HG03135 (cell line): Measurements from ENCODE around the gene PTPN3.

Experiments used
- ATAC-seq: cut with Tn5 transposase; IDR thresholded peaks from one replicate; pipeline ENCODE4 v1.9.1; 2021; ENCODE audit warnings: mild to moderate bottlenecking, moderate library complexity; ENCODE audit not compliant: unreplicated experiment

The PTPN3 gene

GRCh38 chr9:109477258-109478050 is 20.7 kb downstream of the PTPN3 start:
- ATAC-seq: peak; percentile 92

GRCh38 chr9:109476642-109477257 is 21.4 kb downstream of the PTPN3 start:
- no peak for ATAC-seq

GRCh38 chr9:109475526-109475925 is 22.6 kb downstream of the PTPN3 start:
- no peak for ATAC-seq

DNA sequence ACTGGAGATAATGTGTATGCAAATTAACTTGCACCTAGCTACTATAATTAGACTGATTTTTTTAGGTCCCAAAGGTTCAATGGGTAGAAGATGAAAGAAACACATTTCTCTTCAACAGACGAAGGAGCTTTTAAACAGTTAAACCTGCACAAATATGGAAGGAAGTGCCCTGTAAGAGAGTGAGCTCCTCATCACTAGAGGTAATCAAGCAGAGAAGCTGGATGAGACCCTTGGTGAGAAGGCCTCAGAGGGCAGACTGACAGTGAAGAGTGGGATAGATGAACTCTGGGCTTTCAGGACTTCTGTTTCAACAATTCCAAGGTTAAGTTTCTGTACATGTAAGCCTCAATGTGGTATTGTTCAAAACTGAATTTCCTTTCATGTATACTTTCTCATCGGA is 23.2 kb downstream of the PTPN3 start:
- no peak for ATAC-seq

GRCh38 chr9:109474170-109474569 is 23.9 kb downstream of the PTPN3 start:
- no peak for ATAC-seq

- ATAC-seq: no peak
Observed at GRCh38 chr9:109473329-109473728, 24.8 kb downstream of the PTPN3 start.

DNA sequence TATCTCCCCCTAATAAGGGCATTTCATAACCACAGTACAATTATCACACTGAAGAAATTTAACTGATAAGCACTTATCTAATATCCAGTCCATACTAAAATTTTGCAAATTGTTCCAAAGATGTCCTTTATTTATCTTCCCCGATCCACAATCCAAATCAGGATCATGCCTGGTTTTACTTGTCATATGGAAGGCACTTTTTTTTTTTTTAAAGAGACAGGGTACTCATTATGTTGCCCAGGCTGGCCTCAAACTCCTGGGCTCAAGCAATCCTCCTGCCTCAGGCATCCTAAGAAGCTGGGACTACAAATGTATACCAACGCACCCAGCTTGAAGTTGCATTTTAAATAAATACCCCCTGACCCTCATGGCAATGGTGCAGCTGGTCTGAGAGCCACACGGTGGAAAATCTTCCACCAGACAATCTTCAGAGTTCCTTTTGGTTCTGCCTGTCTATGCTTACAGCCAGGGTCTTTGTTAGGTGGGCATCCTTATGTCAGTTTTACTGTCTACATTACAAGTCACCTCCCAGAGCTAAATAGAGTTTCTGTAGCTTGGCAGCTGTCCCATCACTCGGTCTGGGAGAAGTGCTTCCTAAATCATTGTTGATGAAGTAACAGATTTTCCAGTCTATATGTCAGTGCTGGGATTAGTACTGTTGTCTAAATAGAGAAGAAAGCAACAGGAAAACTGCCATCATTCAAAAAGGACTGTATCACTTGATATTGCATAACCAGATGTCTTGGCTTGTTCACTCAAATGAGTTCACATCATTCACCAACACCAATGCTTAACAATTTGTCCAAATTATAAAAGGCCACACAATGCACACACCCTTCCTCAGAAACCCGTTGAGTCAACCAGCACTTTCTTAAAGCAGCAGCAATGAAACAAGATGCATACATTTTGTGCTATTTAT is 26.4 kb downstream of the PTPN3 start:
- ATAC-seq: no peak

DNA sequence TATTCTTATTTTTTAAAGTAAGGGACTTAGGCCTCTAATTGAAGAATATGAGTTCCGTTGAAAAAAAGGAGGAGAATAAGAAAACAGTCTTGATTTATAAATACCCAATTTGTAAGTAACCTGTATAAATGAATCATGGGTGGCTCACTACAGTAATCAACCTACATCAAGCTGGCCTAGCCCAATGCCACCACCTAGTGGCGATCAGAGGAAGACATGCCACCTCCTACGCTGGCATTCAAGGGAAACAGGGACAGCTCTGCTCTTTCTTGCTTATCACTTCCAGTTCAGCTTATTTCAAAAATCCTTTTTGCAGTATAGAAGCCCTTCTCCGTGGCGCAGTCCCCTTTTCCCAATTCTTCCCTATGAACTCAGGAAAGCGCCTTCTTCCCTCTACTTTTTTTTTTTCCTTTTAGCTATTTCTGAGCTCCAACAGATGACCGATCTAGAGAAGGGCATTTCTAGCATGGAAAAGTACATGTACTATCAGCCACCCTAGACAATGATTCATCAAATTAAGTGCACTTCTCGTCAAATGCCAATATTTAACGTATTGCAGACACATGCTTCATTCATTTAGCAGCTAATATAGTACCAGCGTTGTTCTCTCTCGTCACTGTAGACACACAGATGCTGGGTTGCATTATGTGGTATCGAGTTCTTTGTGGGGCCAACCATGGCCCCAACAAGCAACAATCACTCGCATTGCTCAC is 28.3 kb downstream of the PTPN3 start:
- peak; percentile 93 for ATAC-seq

DNA sequence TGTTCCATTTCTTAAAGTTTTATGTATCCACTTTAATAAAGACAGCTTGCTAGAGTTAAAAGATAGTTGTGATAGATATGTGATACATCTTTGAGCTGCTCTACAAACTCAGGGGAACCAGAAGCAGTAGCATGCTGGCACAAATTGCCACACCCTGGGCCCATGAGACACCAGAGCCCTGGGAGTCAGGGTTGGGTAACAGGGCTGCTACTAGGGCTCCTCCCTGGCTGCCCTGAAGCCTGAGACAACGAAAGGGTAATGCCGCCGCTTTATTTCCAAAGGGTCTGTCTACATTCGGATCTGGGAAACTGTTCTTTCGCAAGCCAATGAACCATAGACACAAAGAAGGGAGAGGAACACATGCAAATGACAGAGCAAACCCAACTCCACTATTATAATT is 29.2 kb downstream of the PTPN3 start:
- no peak for ATAC-seq

GRCh38 chr9:109467936-109468335 is 30.2 kb downstream of the PTPN3 start:
- ATAC-seq: no peak

DNA sequence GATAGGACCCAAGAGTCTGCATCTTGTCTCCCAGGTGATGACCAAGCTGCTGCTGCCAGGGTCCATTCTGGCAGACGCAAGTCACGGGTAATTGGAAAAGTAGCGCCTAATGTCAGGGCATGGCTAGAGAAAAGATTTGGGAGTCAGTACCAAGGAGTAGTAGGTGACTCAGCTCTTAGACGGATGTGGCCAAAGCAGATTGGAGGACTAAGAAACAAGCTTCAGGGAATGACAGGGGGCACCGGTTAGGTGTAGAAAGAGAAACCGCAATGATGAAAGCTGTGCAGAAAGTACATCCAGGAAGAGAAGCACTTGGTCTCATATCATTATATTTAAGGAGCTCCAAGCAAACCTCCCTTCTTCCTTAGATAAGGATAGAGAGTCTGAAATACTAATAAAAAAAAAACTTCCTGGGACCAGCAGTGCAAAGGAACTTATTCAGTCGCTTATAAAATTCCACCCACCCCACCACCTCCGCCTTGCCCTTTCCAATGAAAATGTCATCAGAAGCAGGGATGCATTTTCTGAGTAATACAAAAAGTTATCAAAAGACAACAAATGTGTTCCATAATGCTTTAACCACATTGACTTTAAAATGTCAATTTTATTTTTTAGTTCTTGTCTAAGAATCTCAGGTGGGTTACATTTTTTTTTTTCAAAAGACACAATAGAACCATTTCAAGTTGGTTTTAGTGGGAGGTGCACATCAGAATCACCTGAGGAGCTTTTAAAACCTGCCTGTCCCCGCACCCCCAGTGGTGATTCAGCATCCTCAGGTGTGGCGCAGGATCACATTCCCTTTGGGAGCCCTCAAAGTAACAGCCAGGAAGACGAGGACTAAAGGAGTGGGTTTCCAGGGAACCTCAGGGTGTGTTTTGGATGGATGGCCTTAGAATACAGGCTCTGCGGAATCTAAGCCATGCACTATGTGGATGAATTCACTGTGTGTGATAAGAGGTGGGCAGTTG is 31.2 kb downstream of the PTPN3 start:
- no peak for ATAC-seq

- ATAC-seq: no peak
Observed at GRCh38 chr9:109463924-109464625, 34.0 kb downstream of the PTPN3 start.

- no peak for ATAC-seq
Observed at GRCh38 chr9:109460576-109460975, 37.5 kb downstream of the PTPN3 start.

GRCh38 chr9:109459423-109459822 is 38.7 kb downstream of the PTPN3 start:
- no peak for ATAC-seq

DNA sequence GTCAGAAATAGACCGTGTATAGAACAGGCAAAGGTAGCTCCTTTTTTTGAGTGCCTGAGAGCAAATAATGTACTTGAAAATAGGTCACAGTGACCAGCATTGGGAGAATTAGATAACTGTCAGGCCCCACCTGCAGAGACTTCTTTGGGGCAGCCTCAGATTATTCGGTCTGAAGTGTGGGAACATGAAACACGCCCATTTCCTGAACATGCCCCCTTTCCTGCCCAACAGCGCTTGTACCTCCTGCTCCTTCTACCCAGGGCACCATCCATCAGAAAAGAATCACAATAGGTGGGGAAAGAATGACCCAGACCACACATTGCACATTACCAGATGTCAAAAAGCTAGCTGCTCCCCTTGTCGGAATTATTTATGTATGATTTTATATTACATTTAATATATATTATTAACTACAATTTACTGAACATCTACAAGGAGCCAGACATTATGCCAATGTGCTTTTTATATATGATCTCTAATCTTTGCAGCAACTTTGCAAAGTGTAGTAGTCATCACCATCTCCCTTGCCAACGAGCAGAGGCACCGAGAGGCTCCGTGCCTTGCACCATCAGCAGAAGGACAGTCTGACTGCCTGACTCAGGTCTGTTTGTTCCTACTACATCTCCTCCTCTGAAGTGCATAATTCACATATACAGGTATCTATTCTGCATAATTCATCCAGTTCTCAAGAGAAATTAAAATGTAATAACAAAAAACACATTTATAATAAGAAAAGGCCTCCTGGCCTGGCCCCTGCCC is 39.5 kb downstream of the PTPN3 start:
- no peak for ATAC-seq

DNA sequence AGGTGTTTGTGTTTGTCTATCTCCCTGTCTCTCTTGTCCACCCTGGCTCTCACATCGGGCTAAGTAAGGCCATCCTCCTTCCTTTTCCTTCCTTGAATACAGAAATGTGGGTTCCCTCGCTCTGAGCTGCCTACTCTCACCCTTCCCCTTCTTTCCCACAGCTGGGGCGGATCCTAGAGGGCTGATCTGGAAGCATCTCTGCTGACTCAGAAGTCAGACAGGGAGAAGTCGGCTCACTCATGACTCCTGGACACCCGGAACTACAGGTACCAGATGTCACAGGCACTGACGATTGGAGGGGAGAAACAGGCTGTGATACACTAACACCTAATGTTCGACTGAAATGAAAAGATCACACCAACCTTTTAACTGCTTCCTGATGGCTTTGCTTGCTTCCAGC is 41.3 kb downstream of the PTPN3 start:
- ATAC-seq: no peak

GRCh38 chr9:109455861-109456260 is 42.2 kb downstream of the PTPN3 start:
- ATAC-seq: no peak

DNA sequence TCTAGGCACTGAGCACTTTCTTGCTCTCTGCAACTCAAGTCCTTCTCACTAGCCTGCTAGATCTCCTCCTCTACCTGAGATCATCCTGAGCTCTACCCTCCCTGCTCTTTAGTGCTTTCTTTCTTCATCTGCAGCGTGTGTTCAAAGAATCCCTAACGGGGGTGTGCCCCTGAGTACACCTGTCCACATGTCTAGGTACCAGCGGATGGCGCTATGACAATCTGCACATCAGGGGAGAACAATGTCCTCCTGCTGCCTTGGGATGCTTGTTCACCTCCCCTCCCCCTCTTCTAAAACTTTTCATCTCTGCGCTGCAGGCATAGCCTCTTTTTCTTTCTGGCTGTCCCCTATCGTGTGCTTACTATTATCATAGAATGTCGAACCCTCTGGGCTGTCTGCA is 42.7 kb downstream of the PTPN3 start:
- ATAC-seq: no peak
